Measurements from ENCODE around the gene ENO2.
"Not testable (repeated sequence)": the region's sequence is repeated elsewhere in the genome, so short reads cannot be mapped to it uniquely, and the experiment has no call there.

Gene ENO2

GRCh38 chr12:6886206-6886999 is 28.0 kb upstream of the ENO2 start:
- not testable (repeated sequence) for DNase-seq (ENCODE audit: low spot score)

- DNase-seq (ENCODE audit: low spot score), result no peak
Measured at GRCh38 chr12:6887460-6887859, 26.9 kb upstream of the ENO2 start.

DNA sequence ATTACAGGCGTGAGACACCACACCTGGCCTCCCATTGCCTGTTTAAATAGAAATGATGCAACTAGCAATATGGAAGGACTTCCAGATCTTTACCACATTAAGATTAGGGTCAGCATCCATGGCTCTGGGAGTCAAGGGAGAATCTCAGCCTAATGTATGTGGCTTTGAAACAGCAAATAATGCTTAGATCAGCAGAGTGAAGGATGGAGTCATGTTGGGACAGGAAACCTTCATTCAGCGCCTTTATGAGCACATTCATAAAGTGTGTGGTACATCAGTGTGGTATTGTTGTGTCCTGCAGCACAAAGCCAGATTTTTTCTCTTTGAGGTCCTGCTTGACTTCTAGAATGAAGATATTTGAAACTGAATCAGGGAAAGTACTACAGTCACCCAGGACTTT is 26.0 kb upstream of the ENO2 start:
- no peak for DNase-seq (ENCODE audit: low spot score)

DNA sequence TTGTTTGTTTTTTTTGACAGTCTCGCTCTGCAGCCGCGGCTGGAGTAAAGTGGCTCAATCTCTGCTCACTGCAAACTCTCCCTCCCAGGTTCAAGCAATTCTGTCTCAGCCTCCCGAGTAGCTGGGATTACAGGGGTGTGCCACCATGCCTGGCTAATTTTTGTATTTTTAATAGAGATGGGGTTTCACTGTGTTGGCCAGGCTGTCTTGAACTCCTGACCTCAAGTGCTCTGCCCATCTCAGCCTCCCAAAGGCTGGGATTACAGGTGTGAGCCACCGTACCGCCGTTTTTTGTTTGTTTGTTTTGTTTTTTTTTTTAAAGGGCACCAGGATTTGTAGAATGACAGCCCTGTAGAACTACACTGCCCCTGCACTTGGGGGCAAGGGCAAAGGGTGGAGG is 25.6 kb upstream of the ENO2 start:
- DNase-seq (ENCODE audit: low spot score), result not testable (repeated sequence)

DNA sequence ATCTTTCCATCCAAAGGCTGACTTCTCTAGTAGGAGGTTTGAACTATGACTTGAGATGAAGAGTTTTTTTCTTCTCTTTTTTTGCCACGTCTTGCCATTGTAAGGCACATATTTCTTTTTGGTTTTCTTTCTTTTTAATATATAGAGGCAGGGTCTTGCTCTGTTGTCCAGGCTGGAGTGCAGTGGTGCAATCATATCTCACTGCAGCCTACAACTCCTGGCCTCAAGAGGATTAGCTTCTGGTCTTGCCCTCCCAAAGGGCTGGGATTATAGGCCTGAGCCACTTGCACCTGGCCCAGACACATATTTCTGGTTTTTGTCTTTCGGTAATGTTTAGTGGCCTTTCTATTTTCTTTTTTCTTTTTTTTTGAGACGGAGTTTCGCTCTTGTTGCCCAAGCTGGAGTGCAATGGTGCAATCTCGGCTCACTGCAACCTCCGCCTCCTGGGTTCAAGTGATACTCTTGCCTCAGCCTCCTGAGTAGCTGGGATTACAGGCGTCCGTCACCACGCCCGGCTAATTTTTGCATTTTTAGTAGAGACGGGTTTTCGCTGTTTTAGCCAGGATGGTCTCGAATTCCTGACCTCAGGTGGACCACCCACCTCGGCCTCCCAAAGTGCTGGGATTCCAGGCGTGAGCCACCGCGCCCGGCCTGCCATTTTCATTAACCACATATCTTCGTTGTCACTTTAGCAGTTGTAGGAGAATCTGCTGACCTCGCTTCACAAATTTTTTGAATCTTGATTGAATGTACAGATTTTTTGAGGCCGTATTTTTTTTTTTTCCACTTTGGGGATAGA is 24.4 kb upstream of the ENO2 start:
- DNase-seq (ENCODE audit: low spot score), result not testable (repeated sequence)

DNA sequence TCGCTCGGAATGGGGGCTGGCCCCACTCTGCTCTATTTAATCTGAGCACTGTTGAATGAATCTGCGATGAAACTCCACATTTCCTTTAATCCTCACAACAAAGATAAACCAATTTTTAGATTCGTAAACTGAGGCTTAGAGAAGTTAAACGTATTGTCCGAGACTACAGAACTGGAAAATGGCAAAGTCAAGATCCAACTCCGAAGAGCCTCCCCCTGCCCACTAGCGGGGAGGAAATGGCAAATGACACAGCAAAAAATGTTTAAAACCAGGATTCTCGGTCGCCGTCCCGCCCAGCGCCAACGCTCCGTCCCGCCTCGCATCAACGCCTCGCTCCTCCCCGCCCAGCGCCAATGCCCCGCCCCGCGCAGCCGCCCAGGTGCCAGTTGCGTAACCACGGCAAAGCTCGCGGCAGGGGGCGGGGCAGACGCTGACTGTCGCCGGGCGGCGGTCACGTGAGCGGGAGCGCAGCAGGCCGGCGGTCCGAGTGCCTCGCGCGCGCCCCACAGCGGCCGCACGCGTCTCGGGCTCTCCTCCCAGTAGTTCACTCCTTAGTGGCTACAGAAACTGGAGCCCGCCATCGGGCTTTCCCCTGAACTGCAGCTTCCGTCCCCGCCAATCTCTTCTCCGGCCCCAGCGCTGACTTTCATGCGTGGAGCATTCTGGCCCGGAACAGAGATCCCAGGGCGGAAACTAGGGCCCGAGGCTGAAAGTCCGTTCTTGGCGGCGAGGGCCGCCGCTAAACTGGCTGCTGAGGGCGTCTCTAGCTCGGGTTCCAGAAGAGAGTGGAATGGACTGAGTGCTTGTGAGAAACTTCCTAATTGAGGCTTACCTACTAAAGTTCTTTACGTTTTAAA is 23.4 kb upstream of the ENO2 start:
- peak; percentile 98 for DNase-seq (ENCODE audit: low spot score)

DNA sequence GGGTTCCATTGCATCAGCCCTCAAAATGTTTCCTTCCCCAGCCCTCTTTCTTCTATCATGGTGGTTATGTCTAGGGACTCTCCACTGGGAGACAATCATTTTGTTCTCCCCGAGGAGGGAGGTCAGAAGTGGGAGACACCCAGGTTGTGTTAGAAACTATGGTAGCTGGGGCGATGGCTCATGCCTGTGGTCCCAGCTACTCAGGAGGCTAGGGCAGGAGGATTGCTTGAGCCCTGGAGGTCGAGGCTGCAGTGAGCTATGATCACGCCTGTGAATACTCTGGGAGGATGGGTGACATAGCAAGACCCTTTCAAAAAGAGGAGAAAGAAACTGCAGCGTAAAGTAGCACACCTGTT is 22.8 kb upstream of the ENO2 start:
- DNase-seq (ENCODE audit: low spot score), result no peak

DNA sequence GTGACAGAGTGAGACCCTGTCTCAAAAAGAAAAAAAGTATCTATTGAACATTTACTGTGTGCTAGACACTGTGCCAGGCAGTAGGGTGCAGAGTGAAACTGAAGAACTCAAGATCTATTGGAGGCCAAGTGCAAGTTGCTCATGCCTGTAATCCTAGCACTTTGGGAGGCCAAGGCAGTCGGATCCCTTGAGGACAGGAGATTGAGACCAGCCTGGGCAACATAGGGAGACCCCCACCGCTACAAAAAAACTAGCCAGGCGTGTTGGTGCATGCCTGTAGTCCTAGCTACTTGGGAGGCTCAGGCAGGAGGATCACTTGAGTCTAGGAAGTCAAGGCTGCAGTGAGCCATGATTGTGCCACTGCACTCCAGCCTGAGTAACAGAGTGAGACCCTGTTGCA is 21.7 kb upstream of the ENO2 start:
- not testable (repeated sequence) for DNase-seq (ENCODE audit: low spot score)

- DNase-seq (ENCODE audit: low spot score), result no peak
Measured at GRCh38 chr12:6894321-6894720, 20.1 kb upstream of the ENO2 start.

- DNase-seq (ENCODE audit: low spot score), result no peak
Measured at GRCh38 chr12:6896846-6897435, 17.4 kb upstream of the ENO2 start.

DNA sequence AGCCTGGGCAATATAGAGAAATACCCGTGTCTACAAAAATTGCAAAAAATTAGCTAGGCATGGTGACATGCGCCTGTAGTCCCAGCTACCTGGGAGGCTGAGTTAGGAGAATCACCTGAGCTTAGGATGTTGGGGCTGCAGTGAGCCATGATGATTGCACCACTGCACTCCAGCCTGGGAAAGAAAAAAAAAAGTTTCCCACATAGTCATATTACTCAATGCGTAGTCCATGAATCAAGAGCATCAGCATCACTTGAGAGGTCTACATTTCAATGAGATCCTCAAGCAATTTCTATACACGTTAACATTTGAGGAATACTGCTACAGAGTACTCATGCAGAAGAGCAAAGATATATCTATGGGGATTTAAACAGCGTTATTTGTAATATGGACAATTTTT is 15.0 kb upstream of the ENO2 start:
- DNase-seq (ENCODE audit: low spot score), result no peak

DNA sequence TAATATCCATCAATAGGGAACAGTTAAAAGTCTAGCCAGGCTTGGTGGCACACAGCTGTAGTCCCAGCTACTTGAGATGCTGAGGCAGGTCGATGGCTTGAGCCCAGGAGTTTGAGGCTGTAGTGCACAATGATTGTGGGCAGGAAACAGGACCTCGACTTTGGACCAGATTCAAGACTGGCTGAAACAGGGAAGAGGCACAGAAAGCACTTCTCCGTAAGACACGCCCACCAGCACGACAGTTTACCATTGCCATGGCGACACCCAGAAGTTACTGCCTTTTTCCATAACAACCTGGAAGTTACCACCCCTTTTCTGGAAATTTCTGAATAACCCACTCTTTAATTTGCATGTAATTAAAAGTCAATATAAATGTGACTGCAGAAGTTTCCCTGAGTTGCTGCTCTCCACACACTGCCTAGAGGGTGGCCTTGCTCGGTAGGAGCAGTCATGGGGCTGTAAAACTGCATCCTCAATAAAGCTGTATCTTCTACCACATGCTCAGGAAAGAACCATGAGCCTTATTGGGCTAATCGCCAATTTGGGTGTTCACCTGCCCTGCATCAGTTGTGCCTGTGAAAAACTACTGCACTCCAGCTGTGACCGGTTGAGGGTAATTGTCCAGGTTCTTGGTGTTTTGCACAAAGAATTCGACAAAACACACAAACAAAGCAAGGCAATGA is 14.4 kb upstream of the ENO2 start:
- no peak for DNase-seq (ENCODE audit: low spot score)

GRCh38 chr12:6902448-6902847 is 11.9 kb upstream of the ENO2 start:
- DNase-seq (ENCODE audit: low spot score), result no peak

GRCh38 chr12:6903722-6904121 is 10.7 kb upstream of the ENO2 start:
- DNase-seq (ENCODE audit: low spot score), result peak; percentile 60

DNA sequence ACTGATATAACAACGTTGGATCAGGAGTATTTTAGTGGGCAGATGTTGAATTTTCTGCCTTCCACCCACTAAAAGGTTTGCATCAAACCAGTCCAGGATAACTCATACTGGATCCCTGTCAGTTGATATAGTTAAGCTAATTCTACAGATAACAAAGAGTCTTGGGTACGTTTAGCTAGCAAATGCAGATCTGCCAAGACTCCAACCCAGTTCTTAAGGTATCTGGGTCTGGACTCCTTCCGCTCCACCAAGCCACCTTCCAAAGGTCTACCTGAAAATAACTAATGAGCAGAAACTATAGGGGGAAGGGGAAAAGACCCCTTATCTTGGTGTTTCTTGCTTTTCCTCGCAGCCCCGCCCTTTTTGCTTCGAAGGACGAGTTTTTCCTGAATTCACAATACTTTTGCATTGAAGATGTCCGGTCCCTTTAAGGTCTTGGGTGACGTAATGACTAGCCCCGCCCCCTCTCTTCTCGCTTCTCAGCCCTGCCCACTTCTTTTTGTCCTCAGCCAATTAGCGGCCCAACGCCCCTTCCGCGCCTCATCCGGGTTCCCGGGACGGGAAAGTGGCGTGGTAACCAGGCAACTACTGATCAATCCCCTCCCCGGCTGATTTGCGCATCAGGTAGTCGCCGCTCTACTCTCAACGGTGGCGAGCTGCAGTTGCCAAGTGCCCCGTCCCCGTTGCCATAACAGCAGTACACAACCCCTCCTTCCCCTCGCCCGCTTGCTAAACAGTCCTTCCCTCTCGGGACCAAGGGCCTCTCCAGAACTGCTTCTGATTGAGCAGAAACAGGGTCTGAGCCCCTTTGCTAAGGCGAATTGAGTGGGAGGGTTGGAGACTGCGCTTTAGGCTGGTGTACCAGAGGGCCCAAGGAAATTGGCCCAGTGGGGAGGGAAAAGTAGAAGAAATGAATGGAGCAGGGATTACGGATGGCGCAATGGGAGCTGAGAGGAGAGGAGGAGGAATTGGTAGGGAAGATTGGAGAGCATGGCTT is 9.8 kb upstream of the ENO2 start, which contains the start of gene LRRC23:
Gene LRRC23 (plus strand): TSS at position 543 of the 997 bp plus-strand sequence. CDS start 812 bp downstream, outside the sequence.
- DNase-seq (ENCODE audit: low spot score), result peak; percentile 96

DNA sequence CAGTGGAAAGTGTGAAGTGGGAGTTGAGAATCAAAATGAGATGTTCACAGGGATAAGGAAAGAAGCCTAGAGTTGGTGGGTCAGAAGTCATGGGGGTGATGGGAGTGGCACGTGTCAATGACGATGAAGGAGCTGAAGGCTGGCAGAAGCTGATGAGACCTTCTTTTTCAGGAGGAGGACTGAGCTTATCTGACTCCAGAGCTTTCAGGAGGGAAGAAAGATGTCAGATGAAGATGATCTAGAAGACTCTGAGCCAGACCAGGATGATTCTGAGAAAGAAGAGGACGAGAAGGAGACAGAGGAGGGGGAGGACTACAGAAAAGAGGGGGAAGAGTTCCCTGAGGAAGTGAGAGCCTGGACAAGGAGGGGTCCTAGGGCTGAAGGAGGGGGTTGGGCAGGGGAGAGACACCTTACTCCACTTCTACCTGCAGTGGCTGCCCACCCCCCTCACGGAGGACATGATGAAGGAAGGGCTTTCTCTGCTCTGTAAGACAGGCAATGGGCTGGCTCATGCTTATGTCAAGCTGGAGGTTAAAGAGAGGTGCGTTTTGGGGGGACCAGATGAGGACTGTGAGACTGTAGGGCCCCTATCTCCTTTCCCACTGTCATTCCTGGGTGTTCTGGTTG is 8.9 kb upstream of the ENO2 start:
- no peak for DNase-seq (ENCODE audit: low spot score)

- DNase-seq (ENCODE audit: low spot score), result not testable (repeated sequence)
Measured at GRCh38 chr12:6908141-6908540, 6.2 kb upstream of the ENO2 start.

DNA sequence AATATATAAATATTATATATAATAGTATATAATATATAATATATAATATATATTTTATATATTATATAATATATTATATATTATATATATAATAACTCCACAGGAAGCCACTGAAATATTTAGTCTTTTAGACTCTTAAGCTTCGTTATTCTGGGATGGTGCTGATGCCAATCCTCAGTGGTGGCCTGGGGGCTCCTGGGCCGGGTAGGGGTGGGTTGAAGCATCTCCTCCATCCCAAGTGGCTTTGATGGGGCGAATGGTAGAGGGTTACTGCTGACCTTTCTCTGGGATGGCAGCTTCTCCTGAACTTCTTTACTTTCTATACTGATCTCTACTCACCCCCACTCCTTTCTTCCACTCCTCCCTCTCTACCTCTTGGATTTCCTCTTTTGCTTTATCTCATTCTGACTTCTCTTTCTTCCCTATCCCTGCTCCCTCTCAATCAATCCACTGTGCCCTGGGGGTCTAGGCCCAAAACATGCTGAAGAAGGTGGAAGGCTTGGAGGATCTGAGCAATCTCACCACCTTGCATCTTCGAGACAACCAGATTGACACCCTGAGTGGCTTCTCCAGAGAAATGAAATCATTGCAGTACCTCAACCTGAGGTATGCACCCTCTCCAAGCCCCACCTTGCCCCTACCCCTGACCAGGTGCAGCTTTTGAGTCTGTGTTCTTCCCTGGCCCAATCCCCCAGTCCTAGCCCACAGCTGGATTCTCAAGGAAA is 4.8 kb upstream of the ENO2 start:
- no peak for DNase-seq (ENCODE audit: low spot score)
